Loucy (cell line): Measurements from ENCODE around the gene CDH4.

Experiments
- CTCF ChIP-seq: fragments of 200-600 bp; sonication (generic); conservative IDR thresholded peaks from 2 replicates; pipeline ENCODE4 v1.5.1; 2014; ENCODE audit warnings: mild to moderate bottlenecking, antibody characterized with exemption, low read length
- EZH2phosphoT487 ChIP-seq: fragments of 200-600 bp; IDR thresholded peaks from 2 replicates; pipeline ENCODE4 v1.6.1; 2018; ENCODE audit warnings: antibody characterized with exemption, mild to moderate bottlenecking, moderate library complexity, borderline replicate concordance

- TF ChIP-seq CTCF (no peak), EZH2phosphoT487 (no peak)
Measured at GRCh38 chr20:61872371-61872900, 620.4 kb downstream of the CDH4 start.
